ENCODE results near the gene JAML. TPM values are rescaled to one million over a fixed set of nuclear protein-coding genes. Genes with fewer than 3 reads are reported as not detected.

Gene JAML
- total and polyA plus RNA-seq, 2 of the 13 experiments (the other 11 are each of a cell fraction or from before 2014, with no cell fraction given), result 2.0 to 3.3 TPM

DNA sequence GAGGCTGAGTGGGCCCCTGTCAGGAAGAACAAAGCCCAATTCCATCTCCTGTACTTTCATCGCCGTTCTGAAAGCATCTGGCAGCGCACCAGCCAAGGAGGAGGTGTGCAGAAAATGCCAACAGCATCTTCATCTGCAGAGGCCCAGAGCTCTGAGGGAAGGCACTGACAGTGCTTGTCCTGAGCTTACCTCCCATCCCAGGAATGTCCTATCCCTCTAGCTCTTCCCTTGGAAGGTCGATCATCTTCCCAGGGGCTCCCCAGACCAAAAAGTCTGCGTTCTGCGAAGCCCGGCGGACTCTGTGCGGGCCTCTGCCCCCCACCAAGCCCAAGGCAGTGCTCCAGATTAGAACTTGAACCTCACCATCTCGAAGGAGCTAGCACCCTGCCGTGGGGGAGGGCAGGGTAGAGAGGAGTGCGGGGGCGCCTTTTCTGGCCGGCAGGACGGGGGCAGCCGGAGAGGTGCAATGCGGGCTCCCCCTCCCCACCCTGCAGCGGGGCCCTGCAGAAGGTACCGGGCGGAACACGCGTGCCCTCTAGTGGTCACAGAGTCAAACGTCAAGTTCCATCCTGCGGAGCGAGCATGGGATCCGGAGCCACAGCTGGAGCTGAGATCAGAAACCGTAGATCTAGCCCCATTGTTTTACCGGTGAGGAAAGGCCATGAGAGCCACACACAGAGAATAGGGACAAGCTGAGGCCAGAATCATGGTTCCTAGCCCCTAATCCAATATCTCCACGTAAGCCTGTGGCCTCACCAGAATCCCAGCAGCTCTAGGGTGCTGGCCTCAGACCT lies 53.3 kb downstream of the JAML start (continued):
- TF ChIP-seq, protein P1, sequence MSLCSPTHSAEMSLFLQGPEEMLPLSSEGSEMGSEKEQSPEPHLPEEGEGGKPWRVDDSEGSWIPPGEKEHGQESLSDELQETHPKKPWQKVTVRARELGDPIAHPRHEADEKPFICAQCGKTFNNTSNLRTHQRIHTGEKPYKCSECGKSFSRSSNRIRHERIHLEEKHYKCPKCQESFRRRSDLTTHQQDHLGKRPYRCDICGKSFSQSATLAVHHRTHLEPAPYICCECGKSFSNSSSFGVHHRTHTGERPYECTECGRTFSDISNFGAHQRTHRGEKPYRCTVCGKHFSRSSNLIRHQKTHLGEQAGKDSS (CRISPR knock-in tag; IDR thresholded peaks at IDR 0.05; ENCODE audit: borderline replicate concordance, low read depth), result no peak
- TF ChIP-seq RFX1 (IDR thresholded peaks at IDR 0.05) (no peak), HNF4A (CRISPR knock-in tag; IDR thresholded peaks at IDR 0.05) (no peak), PRMT3 (CRISPR knock-in tag; IDR thresholded peaks at IDR 0.05; ENCODE audit: borderline replicate concordance, low read depth) (no peak), ZNF10 (CRISPR knock-in tag; IDR thresholded peaks at IDR 0.05; ENCODE audit: borderline replicate concordance, low read depth) (no peak), ZNF292 (CRISPR knock-in tag; IDR thresholded peaks at IDR 0.05; ENCODE audit: borderline replicate concordance, low read depth) (no peak), TAF1 (CRISPR knock-in tag; IDR thresholded peaks at IDR 0.05) (no peak), ASH2L (IDR thresholded peaks at IDR 0.05; ENCODE audit: insufficient read length, low read depth, low read length) (no peak), RCOR2 (CRISPR knock-in tag; IDR thresholded peaks at IDR 0.05) (no peak), ZMYM4 (CRISPR knock-in tag; IDR thresholded peaks at IDR 0.05) (no peak), ZNF777 (CRISPR knock-in tag; IDR thresholded peaks at IDR 0.05) (0 out of 2 replicates have a peak, but pooled peaks have one; percentile 25), TBL1XR1 (IDR thresholded peaks at IDR 0.05; ENCODE audit: borderline replicate concordance, low read length, partially characterized antibody) (no peak), NFE2L1 (CRISPR knock-in tag; IDR thresholded peaks at IDR 0.05; ENCODE audit: borderline replicate concordance) (no peak)
- TF ChIP-seq, protein P2, sequence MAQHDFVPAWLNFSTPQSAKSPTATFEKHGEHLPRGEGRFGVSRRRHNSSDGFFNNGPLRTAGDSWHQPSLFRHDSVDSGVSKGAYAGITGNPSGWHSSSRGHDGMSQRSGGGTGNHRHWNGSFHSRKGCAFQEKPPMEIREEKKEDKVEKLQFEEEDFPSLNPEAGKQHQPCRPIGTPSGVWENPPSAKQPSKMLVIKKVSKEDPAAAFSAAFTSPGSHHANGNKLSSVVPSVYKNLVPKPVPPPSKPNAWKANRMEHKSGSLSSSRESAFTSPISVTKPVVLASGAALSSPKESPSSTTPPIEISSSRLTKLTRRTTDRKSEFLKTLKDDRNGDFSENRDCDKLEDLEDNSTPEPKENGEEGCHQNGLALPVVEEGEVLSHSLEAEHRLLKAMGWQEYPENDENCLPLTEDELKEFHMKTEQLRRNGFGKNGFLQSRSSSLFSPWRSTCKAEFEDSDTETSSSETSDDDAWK (CRISPR knock-in tag; IDR thresholded peaks at IDR 0.05), result no peak
- TF ChIP-seq, protein P3, sequence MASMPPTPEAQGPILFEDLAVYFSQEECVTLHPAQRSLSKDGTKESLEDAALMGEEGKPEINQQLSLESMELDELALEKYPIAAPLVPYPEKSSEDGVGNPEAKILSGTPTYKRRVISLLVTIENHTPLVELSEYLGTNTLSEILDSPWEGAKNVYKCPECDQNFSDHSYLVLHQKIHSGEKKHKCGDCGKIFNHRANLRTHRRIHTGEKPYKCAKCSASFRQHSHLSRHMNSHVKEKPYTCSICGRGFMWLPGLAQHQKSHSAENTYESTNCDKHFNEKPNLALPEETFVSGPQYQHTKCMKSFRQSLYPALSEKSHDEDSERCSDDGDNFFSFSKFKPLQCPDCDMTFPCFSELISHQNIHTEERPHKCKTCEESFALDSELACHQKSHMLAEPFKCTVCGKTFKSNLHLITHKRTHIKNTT (CRISPR knock-in tag; IDR thresholded peaks at IDR 0.05), result no peak
- TF ChIP-seq, protein P4, sequence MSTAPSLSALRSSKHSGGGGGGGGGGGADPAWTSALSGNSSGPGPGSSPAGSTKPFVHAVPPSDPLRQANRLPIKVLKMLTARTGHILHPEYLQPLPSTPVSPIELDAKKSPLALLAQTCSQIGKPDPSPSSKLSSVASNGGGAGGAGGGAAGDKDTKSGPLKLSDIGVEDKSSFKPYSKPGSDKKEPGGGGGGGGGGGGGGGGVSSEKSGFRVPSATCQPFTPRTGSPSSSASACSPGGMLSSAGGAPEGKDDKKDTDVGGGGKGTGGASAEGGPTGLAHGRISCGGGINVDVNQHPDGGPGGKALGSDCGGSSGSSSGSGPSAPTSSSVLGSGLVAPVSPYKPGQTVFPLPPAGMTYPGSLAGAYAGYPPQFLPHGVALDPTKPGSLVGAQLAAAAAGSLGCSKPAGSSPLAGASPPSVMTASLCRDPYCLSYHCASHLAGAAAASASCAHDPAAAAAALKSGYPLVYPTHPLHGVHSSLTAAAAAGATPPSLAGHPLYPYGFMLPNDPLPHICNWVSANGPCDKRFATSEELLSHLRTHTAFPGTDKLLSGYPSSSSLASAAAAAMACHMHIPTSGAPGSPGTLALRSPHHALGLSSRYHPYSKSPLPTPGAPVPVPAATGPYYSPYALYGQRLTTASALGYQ (CRISPR knock-in tag; IDR thresholded peaks at IDR 0.05), result no peak
- TF ChIP-seq, protein P5, sequence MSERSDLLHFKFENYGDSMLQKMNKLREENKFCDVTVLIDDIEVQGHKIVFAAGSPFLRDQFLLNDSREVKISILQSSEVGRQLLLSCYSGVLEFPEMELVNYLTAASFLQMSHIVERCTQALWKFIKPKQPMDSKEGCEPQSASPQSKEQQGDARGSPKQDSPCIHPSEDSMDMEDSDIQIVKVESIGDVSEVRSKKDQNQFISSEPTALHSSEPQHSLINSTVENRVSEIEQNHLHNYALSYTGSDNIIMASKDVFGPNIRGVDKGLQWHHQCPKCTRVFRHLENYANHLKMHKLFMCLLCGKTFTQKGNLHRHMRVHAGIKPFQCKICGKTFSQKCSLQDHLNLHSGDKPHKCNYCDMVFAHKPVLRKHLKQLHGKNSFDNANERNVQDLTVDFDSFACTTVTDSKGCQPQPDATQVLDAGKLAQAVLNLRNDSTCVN (CRISPR knock-in tag; IDR thresholded peaks at IDR 0.05; ENCODE audit: borderline replicate concordance), result no peak
- TF ChIP-seq, protein P6, sequence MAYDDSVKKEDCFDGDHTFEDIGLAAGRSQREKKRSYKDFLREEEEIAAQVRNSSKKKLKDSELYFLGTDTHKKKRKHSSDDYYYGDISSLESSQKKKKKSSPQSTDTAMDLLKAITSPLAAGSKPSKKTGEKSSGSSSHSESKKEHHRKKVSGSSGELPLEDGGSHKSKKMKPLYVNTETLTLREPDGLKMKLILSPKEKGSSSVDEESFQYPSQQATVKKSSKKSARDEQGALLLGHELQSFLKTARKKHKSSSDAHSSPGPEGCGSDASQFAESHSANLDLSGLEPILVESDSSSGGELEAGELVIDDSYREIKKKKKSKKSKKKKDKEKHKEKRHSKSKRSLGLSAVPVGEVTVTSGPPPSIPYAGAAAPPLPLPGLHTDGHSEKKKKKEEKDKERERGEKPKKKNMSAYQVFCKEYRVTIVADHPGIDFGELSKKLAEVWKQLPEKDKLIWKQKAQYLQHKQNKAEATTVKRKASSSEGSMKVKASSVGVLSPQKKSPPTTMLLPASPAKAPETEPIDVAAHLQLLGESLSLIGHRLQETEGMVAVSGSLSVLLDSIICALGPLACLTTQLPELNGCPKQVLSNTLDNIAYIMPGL (CRISPR knock-in tag; IDR thresholded peaks at IDR 0.05; ENCODE audit: borderline replicate concordance in 1 of 2, low read depth in 1 of 2), result peak; percentile 37 to 38; a peak in 1 of 4 replicates
